Measurements from ENCODE around the gene VASP. TPM values are rescaled to one million over a fixed set of nuclear protein-coding genes. Genes with fewer than 3 reads are reported as not detected.

VASP gene
- total RNA-seq, 1 experiment from 2014 or later: 102 TPM

- Histone ChIP-seq H3K27me3 (replicated peaks; ENCODE audit: insufficient read depth, low read depth, low read length, poor library complexity) (no peaks in the 10 kb centered on the region), H3K4me3 (ENCODE audit: low read depth, low read length, poor library complexity, severe bottlenecking) (no peak overlapping the region), H3K36me3 (ENCODE audit: insufficient read depth, low read length, poor library complexity, severe bottlenecking) (no peaks in the 10 kb centered on the region), H3K27ac (ENCODE audit: low read depth, low read length, poor library complexity, severe bottlenecking) (no peak overlapping the region), H3K4me1 (ENCODE audit: insufficient read depth, low read length, poor library complexity, severe bottlenecking) (peaks cover 20% of the 10 kb centered on the region), H3K9me3 (ENCODE audit: low read depth, low read length, poor library complexity, severe bottlenecking) (no peaks in the 10 kb centered on the region)
- BruUV-seq (replicated peaks): no TSS peak
- no peak for DNase-seq (ENCODE audit: low spot score)
- ChIA-PET POLR2A (ENCODE audit: low non-redundant PET) (no interaction called here), CTCF (interaction anchor here (0.7 kb wide), 1 partner anchor 23 kb away, joined by 3 read pairs; no protein-coding TSS in a partner anchor)
- no peak for TF ChIP-seq EZH2 (IDR thresholded peaks at IDR 0.05; ENCODE audit: borderline replicate concordance, low read depth, low read length, poor library complexity, severe bottlenecking)
- intact Hi-C loops (cut with micrococcal nuclease; ENCODE audit: unreplicated experiment): no loop called here
Measured at GRCh38 chr19:45501730-45502014, 5.6 kb upstream of the VASP start.

DNA sequence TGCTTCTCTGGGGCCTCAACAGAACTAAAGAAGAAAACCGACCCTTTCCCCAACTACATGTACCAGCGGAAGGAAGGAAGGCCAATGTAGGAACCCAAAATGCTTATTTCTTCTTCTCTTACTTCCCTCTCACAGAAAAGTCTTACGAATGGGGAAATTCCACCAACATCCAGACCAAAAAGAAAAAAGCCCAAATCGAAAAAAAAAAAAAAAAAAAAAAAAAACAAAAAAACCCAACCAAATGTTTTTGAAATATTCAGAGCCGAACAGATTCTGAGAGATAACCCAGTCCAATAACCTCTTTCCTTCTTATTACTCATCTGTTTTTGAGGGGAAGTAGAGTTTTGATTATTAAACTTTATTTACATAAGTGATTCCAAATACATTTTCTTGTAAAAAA is 5.2 kb upstream of the VASP start:
- ChIA-PET CTCF (no interaction called here), POLR2A (ENCODE audit: low non-redundant PET) (no interaction called here)
- no peak for TF ChIP-seq CTCF (conservative IDR thresholded peaks at IDR 0.05; ENCODE audit: low read depth, low read length)
- no peak for TF ChIP-seq EZH2 (IDR thresholded peaks at IDR 0.05; ENCODE audit: borderline replicate concordance, low read depth, low read length, poor library complexity, severe bottlenecking)
- Histone ChIP-seq H3K4me3 (ENCODE audit: low read depth, low read length, poor library complexity, severe bottlenecking) (no peak overlapping the region), H3K27ac (ENCODE audit: low read depth, low read length, poor library complexity, severe bottlenecking) (no peak overlapping the region), H3K36me3 (ENCODE audit: insufficient read depth, low read length, poor library complexity, severe bottlenecking) (no peaks in the 10 kb centered on the region), H3K27me3 (replicated peaks; ENCODE audit: insufficient read depth, low read depth, low read length, poor library complexity) (no peaks in the 10 kb centered on the region), H3K4me1 (ENCODE audit: insufficient read depth, low read length, poor library complexity, severe bottlenecking) (peaks cover 20% of the 10 kb centered on the region), H3K9me3 (ENCODE audit: low read depth, low read length, poor library complexity, severe bottlenecking) (no peaks in the 10 kb centered on the region)
- intact Hi-C loops (cut with micrococcal nuclease; ENCODE audit: unreplicated experiment): no loop called here
- no peak for DNase-seq (ENCODE audit: low spot score)
- no TSS peak for BruUV-seq (replicated peaks)

GRCh38 chr19:45503909-45504308 is 3.4 kb upstream of the VASP start:
- POLR2A ChIA-PET (ENCODE audit: low non-redundant PET): interaction anchor here (0.7 kb wide), 1 partner anchor 265 kb away, joined by 4 read pairs; the partner anchor contains the start of gene SIX5
- H3K4me1 ChIP-seq (ENCODE audit: insufficient read depth, low read length, poor library complexity, severe bottlenecking): peaks cover 4% of the 10 kb centered on the region

More at GRCh38 chr19:45503909-45504308, 3.4 kb upstream of the VASP start:
- Histone ChIP-seq H3K27me3 (replicated peaks; ENCODE audit: insufficient read depth, low read depth, low read length, poor library complexity) (no peaks in the 10 kb centered on the region), H3K9me3 (ENCODE audit: low read depth, low read length, poor library complexity, severe bottlenecking) (no peaks in the 10 kb centered on the region), H3K36me3 (ENCODE audit: insufficient read depth, low read length, poor library complexity, severe bottlenecking) (no peaks in the 10 kb centered on the region), H3K4me3 (ENCODE audit: low read depth, low read length, poor library complexity, severe bottlenecking) (no peak overlapping the region), H3K27ac (ENCODE audit: low read depth, low read length, poor library complexity, severe bottlenecking) (no peak overlapping the region)
- DNase-seq (ENCODE audit: low spot score): no peak
- TF ChIP-seq CTCF (conservative IDR thresholded peaks at IDR 0.05; ENCODE audit: low read depth, low read length) (no peak), EZH2 (IDR thresholded peaks at IDR 0.05; ENCODE audit: borderline replicate concordance, low read depth, low read length, poor library complexity, severe bottlenecking) (no peak)
- no TSS peak for BruUV-seq (replicated peaks)
- CTCF ChIA-PET: interaction anchor here (1.0 kb wide), 1 partner anchor 55 kb away, joined by 6 read pairs; no protein-coding TSS in a partner anchor
- intact Hi-C loops (cut with micrococcal nuclease; ENCODE audit: unreplicated experiment): no loop called here

Measured in A673 (cell line).